H1 (cell line): ENCODE measurements around the gene IDH2. TPM values are rescaled to one million over a fixed set of nuclear protein-coding genes. Genes with fewer than 3 reads are reported as not detected.

ENCODE experiments used
- CBX5 ChIP-seq: fragments of 300-800, 300-1000 bp; sonication (generic); IDR thresholded peaks from 2 replicates; pipeline ENCODE4 v1.7.1; 2016; ENCODE audit warnings: antibody characterized with exemption, low read length, low read depth
- CEBPB ChIP-seq: IDR thresholded peaks from 2 replicates; pipeline ENCODE4 v1.6.1; 2012; ENCODE audit warnings: low read depth, low read length
- CREB1 ChIP-seq: IDR thresholded peaks from 2 replicates; pipeline ENCODE4 v1.6.1; 2012; ENCODE audit warnings: inconsistent platforms
- CTCF ChIP-seq, 3 experiments: IDR thresholded peaks; 1 replicate in 2 of 3; 2 replicates in 1 of 3; pipeline versions ENCODE4 v1.5.1 to v1.6.1; 2011; ENCODE audit warnings: low read length in 3 of 3, mild to moderate bottlenecking in 3 of 3, inconsistent platforms in 2 of 3, low read depth in 1 of 3, moderate library complexity in 1 of 3; ENCODE audit not compliant: insufficient read depth in 1 of 3; ENCODE audit errors: control extremely low read depth in 1 of 3
- E2F6 ChIP-seq: IDR thresholded peaks from 2 replicates; pipeline ENCODE4 v1.6.1; 2012; ENCODE audit warnings: inconsistent platforms
- EGR1 ChIP-seq: IDR thresholded peaks from 2 replicates; pipeline ENCODE4 v1.6.1; 2011; ENCODE audit warnings: low read depth, low read length, borderline replicate concordance
- EZH2 ChIP-seq: fragments of 200-600 bp; sonication (generic); IDR thresholded peaks from 2 replicates; pipeline ENCODE4 v1.7.1; 2012; ENCODE audit warnings: low read depth, mild to moderate bottlenecking, moderate library complexity, low read length, inconsistent platforms; ENCODE audit not compliant: severe bottlenecking
- GABPA ChIP-seq: IDR thresholded peaks from 2 replicates; pipeline ENCODE4 v1.6.1; 2011; ENCODE audit warnings: mild to moderate bottlenecking, low read length, moderate library complexity, borderline replicate concordance; ENCODE audit not compliant: insufficient read depth
- GTF2F1 ChIP-seq: IDR thresholded peaks from 2 replicates; pipeline ENCODE4 v1.6.1; 2012; ENCODE audit warnings: low read depth, low read length, improper control_type of control experiment, borderline replicate concordance
- HDAC2 ChIP-seq, 2 experiments: fragments of 300-600 bp in 1 of 2; sonication (generic) in 1 of 2; IDR thresholded peaks; 2 replicates each; pipeline ENCODE4 v1.6.1; 2011 to 2012; ENCODE audit warnings: low read depth in 2 of 2, low read length in 2 of 2, mild to moderate bottlenecking in 2 of 2, moderate library complexity in 2 of 2, borderline replicate concordance in 1 of 2, inconsistent platforms in 1 of 2
- HDAC6 ChIP-seq: IDR thresholded peaks from one replicate; pipeline ENCODE4 v1.7.1; 2012; ENCODE audit warnings: low read depth, mild to moderate bottlenecking, inconsistent platforms, low read length, moderate library complexity
- JUN ChIP-seq: IDR thresholded peaks from 2 replicates; pipeline ENCODE4 v1.6.1; 2011; ENCODE audit warnings: low read depth, mild to moderate bottlenecking, improper control_type of control experiment, low read length
- JUND ChIP-seq: IDR thresholded peaks from 2 replicates; pipeline ENCODE4 v1.6.1; 2011; ENCODE audit warnings: mild to moderate bottlenecking, improper control_type of control experiment, low read length
- MAFK ChIP-seq: IDR thresholded peaks from 2 replicates; pipeline ENCODE4 v1.6.1; 2012; ENCODE audit warnings: low read depth, mild to moderate bottlenecking, improper control_type of control experiment, low read length
- MAX ChIP-seq: IDR thresholded peaks from 2 replicates; pipeline ENCODE4 v1.6.1; 2012; ENCODE audit warnings: inconsistent platforms
- NANOG ChIP-seq: IDR thresholded peaks from 2 replicates; pipeline ENCODE4 v1.6.1; 2011; ENCODE audit warnings: low read length, low read depth, mild to moderate bottlenecking, inconsistent platforms; ENCODE audit not compliant: insufficient read depth, poor library complexity, severe bottlenecking
- PHF8 ChIP-seq: fragments of 200-600 bp; sonication (generic); conservative IDR thresholded peaks from 2 replicates; pipeline ENCODE4 v1.7.1; 2012; ENCODE audit warnings: low read depth, mild to moderate bottlenecking, inconsistent platforms, low read length, moderate library complexity
- RFX5 ChIP-seq: IDR thresholded peaks from 2 replicates; pipeline ENCODE4 v1.6.1; 2011; ENCODE audit warnings: low read depth, low read length, improper control_type of control experiment, borderline replicate concordance
- SIRT6 ChIP-seq: IDR thresholded peaks from one replicate; pipeline ENCODE4 v1.7.1; 2012; ENCODE audit warnings: low read length, inconsistent platforms
- SP1 ChIP-seq: IDR thresholded peaks from 2 replicates; pipeline ENCODE4 v1.6.1; 2011; ENCODE audit warnings: low read depth, low read length
- SP2 ChIP-seq: IDR thresholded peaks from 2 replicates; pipeline ENCODE4 v1.6.1; 2012; ENCODE audit warnings: mild to moderate bottlenecking, low read length, inconsistent platforms
- TAF7 ChIP-seq: optimal IDR thresholded peaks from 2 replicates; pipeline ENCODE3; 2011; ENCODE audit warnings: low read depth, mild to moderate bottlenecking, inconsistent platforms, low read length, moderate library complexity, borderline replicate concordance
- polyA plus RNA-seq, 7 experiments: library from polyadenylated mRNA; depleted of rRNA in 3 of 7; stranded (reverse) in 5 of 7; unstranded in 2 of 7; fragments of >200 nt in 5 of 7; fragments of 200-250 nt in 2 of 7; gene quantifications; 1 replicate in 5 of 7; 2 replicates in 1 of 7; 4 replicates in 1 of 7; pipeline versions ENCODE4 v1.2.1 to v1.2.3, GENCODE V29; 2011 to 2013; ENCODE audit warnings: missing spikeins in 2 of 7, mixed read lengths in 2 of 7
- total RNA-seq: library from RNA; stranded (reverse); fragmentation: NEBNext Ultra II Directional; extraction: Animal tissue kit (Norgen Biotek cat#: 25700); gene quantifications from 2 replicates; pipeline ENCODE4 v1.2.1, GENCODE V29; 2021

Gene IDH2
- total and polyA plus RNA-seq, 2 of the 8 experiments (the other 6 are each of a cell fraction or from before 2014, with no cell fraction given): 64.2 to 84.6 TPM

- TF ChIP-seq JUN (no peak), SIRT6 (no peak), PHF8 (no peak), RFX5 (no peak), MAFK (no peak), JUND (peak; percentile 13; the same call in 1 of the 2 replicates), SP2 (no peak), HDAC6 (no peak), MAX (peak; percentile 41), EGR1 (no peak), NANOG (no peak), GABPA (peak; percentile 52; the same call in 1 of the 2 replicates), CREB1 (0 out of 2 replicates have a peak, but pooled peaks have one; percentile 12), TAF7 (no peak), SP1 (0 out of 2 replicates have a peak, but pooled peaks have one; percentile 33), HDAC2 (IDR thresholded peaks at IDR 0.05; ENCODE audit: borderline replicate concordance in 1 of 2, low read depth in 2 of 2, low read length in 2 of 2) (no peak), CTCF (IDR thresholded peaks at IDR 0.05; ENCODE audit: control extremely low read depth in 1 of 3, insufficient read depth in 1 of 3, low read depth in 1 of 3, low read length in 3 of 3) (peak; percentile 89 to 97 (median 93)), EZH2 (no peak), E2F6 (0 out of 2 replicates have a peak, but pooled peaks have one; percentile 14), CEBPB (no peak), CBX5 (no peak), GTF2F1 (no peak)
Observed at GRCh38 chr15:90143166-90143655, 40.9 kb upstream of the IDH2 start (continued).
